HG03432 (cell line): ENCODE data around the gene RTBDN.
A peak's percentile ranks its signal among the peaks of the same experiment; 100 is the strongest.
"Not testable (repeated sequence)": the region's sequence is repeated elsewhere in the genome, so short reads cannot be mapped to it uniquely, and the experiment has no call there.

Source experiments
- ATAC-seq: cut with Tn5 transposase; IDR thresholded peaks from one replicate; pipeline ENCODE4 v1.9.1; 2021; ENCODE audit warnings: mild to moderate bottlenecking, moderate library complexity; ENCODE audit not compliant: unreplicated experiment

RTBDN gene

DNA sequence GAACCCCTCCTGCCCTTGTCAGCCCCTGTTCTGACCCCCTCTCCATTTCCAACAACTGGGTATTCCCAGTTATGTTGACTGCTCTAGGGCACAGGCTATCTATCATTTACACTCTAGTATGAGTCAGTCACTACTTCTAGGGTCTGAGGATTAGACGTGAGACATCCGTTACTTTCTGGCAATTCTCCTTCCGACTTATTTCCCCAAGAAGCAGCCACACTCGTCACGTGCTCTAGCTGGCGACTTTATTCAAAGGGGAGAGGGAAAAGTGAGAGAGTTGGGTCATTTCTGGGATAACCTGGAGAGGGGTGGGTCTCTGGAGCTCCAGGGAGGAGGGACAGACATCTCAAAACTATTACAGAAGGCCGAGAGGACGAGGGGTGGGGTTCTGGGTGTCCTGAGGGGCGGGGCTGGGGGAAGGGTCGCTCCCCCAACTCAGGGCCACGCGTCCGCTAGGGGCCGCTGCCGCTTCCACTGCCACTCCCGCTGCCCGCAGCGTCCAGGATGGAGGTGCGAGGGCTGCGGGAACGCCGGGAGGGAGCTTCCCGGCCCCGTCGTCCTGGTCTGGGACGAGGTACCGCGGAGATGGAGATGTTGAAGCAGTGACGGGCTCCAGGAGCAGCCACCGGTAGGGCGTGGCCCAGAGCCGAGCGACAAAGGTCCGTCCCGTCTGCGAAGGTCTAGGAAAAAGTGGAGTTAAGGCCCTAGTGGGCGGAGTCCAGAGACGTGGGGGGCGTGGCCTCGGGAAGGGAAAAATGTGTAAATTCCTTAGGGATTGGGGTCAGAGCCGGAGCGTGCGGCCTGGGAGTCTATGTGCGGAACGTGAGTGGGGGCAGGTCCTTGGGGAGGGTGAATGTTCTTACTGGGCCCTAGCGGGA, 8.9 kb downstream of the RTBDN start:
- no peak for ATAC-seq

DNA sequence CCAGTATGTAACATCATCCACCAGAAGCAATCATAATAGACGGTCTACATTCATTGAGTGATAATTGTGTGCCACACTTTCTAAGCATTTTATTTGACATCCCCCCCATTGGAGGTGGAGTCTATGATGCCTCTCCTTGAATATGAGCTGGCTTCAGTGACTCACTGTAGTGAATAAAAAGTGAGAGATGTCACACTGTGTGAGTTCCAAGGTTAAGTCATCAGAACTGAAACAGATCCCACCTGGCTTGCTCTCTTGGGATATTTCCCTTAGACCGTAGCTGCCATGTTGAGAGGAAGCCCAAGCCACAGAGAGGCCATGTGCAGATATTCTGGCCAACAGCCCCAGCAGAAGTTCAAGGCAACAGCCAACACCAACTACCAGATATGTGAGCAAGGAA, 12.6 kb downstream of the RTBDN start:
- no peak for ATAC-seq

DNA sequence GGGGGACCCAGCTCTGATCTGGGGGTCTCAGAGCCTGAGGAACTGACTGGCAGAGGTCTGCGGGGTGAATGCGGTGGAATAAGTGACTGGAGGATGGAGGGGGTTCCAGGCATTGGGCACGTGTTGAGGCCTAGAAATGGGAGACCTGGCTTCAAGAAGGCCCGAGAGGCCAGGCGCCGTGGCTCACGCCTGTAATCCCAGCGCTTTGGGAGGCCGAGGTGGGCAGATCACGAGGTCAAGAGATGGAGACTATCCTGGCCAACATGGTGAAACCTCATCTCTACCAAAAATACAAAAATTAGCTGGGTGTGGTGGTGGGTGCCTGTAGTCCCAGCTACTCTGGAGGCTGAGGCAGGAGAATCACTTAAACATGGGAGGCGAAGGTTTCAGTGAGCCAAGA, 16.6 kb downstream of the RTBDN start:
- not testable (repeated sequence) for ATAC-seq

DNA sequence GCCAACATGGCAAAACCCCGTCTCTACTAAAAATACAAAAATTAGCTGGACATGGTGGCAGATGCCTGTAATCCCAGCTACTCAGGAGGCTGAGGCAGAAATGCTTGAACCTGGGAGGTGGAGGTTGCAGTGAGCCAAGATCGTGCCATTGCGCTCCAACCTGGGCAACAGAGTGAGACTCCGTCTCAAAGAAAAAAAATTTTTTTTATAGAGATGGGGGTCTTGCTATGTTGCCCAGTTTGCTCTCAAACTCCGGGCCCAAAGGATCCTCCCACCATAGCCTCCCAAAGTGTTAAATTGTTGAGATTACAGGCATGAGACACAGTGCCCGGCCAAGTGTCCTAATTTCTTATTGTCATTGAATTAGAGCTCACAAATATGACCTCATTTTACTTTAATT, 17.2 kb downstream of the RTBDN start:
- not testable (repeated sequence) for ATAC-seq

DNA sequence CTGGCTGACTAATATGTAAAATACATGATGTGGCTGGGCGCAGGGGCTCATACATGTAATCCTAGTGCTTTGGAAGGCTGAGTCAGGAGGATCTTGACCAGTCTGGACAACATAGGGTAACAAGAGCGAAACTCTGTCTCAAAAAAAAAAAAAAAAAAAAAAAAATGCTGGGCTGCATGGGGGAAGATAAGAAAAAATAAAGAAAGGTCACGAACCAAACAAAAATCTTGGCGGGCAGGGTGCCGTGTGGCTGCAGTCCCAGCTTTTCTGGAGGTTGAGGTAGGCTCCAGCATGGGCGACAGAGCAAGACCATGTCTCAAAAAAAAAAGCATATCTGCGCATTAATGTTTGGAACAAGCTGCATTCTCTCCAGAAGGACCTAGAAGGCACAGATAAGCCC, 19.3 kb downstream of the RTBDN start:
- no peak for ATAC-seq

DNA sequence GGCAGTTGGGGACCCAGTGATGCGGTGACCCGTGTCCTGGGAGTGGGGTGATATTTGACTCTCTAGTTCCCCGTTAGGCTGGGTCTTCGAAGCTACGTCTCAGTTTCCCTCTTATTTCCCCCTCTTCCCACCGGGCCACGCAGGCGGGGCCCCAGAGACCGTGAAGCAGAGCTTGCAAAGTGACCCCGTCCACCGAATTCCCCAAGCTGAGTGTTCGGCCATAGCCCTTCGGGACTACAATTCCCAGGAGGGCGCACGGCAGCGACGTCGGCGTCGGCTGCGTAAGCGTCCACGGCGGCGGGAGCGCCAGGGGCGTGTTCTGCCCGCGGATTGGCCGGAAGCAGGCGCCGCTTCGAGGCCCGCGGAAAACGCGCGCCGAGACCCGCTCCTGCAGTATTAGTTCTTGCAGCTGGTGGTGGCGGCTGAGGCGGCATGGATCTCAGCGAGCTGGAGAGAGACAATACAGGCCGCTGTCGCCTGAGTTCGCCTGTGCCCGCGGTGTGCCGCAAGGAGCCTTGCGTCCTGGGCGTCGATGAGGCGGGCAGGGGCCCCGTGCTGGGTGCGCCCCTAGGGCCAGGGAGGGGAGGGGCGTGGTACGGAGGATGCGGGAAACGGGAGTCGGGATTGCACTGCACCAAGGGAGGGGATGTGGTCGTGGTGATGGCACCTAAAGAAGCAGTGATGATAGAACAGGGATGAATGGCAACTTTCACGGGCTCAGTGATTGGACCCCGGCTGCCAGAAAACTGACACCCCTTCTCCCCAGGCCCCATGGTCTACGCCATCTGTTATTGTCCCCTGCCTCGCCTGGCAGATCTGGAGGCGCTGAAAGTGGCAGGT, 27.9 kb downstream of the RTBDN start, which contains the start of gene RNASEH2A:
Gene RNASEH2A, plus strand, starts transcription at position 343 of the 840 bp plus-strand sequence. Its CDS starts 90 bp downstream, at position 433.
- ATAC-seq = peak; percentile 83

DNA sequence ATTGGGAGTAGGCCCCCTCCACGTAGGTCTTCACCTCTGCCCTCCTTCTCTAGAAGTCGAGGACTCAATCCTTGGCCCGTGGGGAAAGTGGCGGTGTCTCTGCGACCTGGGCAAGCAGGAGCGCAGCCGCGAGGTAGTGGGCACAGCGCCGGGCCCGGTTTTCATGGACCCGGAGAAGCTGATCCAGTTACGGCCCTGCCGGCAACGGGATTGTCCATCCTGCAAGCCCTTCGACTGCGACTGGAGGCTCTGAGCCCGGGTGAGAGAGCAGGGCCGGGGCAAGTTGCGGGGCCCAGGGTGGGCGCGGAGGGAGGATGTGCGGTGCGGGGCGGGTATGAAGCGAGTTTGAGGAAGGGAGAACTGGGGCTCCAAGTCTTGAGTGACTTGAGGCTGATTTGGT, 30.3 kb downstream of the RTBDN start:
- ATAC-seq = no peak

DNA sequence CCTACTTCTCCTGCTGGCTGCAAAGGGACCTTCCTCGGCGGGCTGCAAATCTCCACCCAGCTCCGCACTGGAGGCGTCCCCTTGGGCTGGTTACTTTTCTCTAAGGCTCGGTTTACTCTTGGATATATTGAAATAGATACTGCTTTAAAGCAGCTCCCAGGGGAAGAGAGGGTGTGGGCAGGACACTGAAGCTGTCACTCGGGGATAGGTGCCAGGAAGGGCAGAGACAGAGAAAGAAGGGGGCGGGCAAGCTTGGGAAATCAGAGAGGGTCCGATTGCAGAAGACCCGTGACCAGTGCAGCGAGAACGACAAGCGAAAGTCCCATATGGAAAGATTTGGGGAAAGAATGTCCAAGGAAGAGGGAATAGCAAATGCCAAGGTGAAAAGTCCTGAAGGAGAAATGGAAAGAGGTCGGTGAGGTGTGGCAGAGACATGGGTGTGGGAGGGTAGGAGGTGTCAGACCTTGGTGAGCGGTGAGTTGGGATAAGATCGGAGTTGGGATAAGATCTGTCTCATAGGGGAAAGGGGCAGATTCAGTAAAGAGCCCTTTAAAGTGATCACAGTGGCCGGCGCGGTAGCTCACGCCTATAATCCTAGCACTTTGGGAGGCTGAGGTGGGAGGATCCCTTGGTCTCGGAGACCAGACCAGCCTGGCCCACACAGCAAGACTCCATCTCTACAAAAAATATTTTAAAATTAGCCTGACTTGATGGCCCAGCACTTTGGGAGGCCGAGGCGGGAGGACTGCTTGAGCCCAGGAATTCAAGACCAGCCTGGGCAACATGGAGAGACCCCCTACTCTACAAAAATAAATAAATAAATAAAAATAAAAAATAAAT, 31.9 kb downstream of the RTBDN start:
- no peak for ATAC-seq

DNA sequence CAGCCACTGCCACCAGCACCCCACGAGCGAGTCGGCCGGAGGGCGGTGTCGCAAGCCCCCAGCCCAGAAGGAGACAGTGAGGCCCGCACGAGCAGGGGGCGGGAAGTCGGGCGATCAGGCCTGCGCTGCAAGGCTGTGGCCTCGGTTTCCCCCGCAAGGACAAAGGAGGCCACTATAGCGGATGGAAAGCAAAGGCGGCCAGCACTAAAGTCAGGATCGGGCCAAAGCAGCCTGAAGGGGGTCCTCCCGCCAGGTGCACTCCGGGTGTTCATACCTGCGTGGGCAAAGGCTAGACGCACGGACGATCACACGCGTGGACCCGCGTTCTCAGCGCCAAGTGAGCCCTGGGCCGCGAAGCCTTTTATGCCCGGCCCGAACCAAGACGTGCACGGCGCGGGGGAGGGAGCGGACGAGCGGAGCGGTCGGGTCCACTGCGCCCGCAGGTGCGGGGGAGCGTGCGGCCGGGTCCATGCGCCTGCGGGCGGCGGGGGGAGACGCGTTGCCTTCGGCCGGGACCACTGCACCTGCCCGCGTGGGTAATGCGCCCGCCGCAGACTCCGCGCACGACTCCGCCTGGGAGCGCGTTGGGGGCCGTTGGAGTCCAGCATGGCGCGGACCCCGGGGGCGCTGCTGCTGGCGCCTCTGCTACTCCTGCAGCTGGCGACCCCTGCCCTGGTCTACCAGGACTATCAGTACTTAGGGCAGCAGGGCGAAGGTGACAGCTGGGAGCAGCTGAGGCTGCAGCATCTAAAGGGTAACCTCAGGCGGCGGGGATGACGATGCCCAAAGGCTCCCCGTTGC, 32.7 kb downstream of the RTBDN start, which contains the start of the genes PRDX2 and THSD8:
Gene PRDX2, minus strand, starts transcription at position 335 of the 801 bp plus-strand sequence. CDS start 539 bp downstream, outside the sequence.
Gene THSD8, plus strand, starts transcription at position 604 of the 801 bp plus-strand sequence. Its CDS starts 3 bp downstream, at position 607.
- no peak for ATAC-seq

DNA sequence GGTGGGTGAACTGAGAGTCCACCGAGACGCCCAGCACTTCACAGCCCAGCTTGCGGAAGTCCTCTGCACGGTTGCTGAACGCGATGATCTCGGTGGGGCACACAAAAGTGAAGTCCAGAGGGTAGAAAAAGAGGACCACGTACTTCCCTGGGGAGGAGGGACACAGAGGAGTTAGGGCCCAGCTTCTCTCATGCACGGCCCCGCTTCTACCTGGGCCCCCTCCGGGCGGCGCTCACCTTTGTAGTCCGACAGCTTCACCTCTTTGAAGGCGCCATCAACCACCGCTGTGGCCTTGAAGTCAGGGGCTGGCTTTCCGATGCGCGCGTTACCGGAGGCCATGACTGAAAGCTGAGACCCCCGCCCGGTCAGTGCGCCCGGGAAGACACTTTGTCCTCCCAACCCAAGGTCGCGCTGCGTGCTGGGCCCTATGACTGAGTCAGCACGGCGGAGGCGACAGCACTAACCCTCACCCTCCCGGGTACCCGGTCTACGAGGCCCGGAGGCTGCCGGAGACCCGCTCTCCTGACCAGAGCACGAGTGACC, 33.4 kb downstream of the RTBDN start:
- ATAC-seq = no peak

DNA sequence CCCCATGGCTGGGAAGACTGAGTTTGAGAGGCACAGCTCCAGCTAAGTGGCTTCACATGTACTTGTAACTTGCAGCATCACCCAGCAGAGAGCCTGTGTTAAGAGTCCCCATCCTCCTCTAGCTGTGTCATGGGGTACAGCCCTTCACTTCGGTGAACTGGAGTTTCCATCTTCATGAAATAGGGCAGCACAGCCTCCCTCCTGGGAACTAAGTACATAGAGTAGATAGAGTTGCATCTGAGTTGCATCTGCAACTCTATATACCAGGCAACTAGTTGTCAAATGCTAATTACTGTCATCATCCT, 34.0 kb downstream of the RTBDN start:
- no peak for ATAC-seq

DNA sequence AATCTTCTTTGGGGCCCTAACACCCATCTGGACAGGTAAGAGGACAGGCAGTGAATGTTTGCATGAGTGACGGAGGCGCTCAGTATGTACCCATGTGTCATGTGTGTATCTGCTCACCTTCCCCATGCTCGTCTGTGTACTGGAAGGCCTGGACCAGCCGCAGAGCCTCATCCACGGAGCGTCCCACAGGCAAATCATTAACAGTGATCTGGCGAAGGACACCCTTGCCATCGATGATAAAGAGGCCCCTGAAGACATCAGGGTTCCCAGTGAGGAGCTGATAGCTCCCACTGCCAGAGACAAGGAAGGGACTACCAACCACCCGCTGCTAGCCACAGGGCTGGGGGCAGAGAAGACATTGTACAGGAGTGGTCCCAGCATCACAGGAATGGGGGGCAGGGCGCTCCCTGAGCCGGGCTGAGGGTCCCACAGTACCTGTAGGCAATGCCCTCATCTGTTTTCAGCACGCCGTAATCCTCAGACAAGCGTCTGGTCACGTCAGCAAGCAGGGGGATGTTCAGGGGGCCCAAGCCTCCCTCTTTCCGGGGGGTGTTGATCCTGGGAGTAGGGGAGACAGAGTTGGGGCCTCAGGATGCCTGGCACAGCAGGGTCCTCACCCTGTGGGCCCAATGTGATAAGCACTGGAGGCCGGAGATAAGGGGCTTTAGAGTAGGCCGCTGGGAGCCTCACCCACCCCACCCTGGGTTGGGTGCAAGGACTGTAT, 34.5 kb downstream of the RTBDN start:
- ATAC-seq = no peak

DNA sequence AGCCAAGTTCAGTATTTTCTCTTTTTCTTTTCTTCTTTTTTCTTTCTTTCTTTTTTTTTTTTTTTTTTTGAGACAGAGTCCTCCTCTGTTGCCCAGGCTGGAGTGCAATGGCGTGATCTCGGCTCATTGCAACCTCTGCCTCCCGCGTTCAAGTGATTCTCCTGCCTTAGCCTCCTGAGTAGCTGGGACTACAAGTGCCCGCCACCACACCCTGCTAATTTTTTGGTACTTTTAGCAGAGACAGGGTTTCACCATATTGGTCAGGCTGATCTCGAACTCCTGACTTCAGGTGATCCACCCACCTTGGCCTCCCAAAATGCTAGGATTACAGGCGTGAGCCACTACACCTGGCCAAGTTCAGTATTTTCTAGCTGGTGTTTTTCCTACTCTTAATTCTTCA, 36.8 kb downstream of the RTBDN start:
- ATAC-seq = not testable (repeated sequence)

DNA sequence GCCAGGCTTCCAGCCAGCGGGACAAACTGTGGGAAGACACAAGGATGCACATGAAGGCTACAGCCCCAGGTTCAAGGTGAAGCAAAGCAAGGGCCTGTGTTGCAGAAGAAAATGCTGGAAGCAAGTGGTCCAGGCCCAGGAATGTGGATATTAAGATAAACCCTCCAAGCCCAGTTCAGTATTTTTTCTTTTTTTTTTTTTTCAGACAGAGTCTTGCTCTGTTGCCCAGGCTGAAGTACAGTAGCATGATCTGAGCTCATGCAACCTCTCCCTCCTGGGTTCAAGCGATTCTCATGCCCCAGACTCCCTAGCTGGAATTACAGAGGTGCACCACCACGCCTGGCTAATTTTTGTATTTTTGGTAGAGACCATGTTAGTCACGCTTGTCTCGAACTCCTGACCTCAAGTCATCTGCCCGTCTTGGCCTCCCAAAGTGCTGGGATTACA, 37.2 kb downstream of the RTBDN start:
- no peak for ATAC-seq

DNA sequence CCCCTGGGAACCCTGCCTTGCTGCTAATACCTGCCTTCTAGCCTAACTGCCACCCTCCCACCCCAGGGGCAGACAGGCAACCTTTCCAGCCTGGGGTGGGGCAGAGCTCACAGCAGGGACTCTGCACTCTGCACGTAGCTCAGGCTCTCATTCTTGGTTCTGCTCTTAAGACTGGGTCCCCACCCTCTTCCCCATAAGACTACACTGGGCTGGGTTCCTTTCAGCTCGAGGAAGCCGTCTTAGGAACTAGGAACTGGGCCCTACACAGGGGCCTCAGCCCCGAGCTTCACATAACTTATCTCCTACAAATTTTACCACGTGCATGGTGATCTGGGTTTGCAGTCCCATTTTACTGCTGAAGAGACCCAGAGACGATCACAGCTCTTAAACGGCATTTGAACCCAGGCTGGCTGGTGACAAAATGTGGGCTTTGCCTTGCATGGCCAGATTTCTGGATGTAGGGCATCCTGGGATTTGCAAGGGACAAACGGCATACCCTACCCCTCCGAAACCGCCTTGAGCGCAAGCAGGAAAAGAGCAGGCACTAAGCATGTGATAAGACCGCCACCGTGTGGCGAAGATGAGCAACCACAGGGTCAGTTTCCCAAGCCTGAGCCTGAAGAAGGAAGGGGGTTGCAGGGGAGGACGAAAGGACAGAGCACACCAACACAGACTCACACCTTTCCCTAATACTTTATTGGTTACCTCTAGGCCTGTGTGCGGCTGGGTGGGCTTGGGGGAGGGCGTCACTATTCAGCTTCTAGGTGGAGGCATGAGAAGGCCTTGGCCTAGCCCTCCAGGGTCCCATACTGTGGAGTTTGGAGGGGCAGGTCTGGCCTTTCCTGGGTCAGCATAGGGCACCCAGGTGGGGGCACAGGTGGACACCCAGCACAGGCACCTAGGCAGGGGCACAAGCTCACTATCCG, 38.0 kb downstream of the RTBDN start:
- no peak for ATAC-seq

DNA sequence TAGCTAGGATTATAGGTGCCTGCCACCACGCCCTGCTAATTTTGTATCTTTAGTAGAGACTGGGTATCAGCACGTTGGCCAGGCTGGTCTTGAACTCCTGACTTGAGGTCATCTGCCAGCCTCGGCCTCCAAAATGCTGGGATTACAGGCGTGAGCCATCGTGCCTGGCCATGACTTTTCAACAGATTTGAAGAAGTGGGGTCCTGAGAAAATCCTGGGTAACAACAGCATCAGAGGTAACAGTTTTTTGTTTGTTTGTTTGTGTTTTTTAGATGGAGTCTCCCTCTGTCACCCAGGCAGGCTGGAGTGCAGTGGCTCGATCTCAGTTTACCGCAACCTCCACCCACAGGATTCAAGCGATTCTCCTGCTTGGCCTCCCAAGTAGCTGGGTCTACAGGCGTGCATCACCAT, 39.4 kb downstream of the RTBDN start:
- ATAC-seq = no peak

DNA sequence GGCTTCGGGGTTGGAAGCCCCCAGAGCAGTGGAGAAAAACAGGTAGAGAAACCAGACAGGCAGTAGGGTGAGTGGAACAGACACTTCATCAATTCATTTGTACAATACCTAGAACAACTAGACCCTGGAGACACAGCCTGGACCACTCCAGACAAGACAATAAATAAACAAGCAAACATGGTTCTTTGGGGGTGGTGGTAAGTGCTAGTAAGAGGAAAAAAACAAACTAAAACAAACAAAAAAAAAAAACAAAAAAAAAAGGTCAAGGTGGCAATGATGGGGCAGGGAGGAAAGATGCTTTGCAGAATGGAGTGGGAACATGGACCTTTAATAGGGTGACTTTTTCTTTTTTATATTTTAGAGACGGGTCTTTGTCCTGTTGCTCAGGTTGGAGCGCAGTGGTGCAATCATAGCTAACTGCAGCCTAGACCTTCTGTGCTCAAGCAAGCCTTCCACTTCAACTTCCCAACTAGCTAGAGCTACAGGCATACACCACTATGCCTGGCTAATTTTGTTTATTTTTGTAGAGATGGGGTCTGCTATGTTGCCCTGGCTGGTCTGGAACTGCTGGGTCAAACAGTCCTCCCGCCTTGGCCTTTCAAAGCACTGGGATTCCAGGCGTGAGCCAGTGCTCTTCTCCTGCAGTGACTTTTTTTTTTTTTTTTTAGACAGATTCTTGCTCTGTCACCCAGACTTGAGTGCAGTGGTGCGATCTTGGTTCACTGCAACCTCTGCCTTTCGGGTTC, 40.0 kb downstream of the RTBDN start:
- no peak for ATAC-seq
